Measurements from ENCODE around the gene SYPL1.

DNA sequence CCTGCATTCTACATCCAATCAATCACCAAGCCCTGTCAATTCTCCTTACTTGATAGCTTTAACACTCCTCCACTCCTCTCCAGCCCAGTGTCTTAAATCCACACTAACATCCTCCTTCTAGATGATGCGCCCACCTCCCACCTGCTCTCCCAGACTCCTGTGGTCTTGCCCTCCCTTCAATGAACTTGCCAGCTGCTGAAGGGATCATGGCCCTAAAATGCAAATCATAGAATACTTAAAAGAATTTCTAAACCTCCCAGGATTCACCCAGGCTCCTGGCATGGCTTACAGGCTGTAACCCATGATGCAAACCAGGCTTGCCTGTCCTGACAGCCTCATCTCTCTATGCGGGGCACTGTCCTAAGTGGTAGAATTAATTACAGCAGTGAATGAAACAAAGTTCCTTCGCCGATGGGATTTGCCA, 43.6 kb downstream of the SYPL1 start:
- TF ChIP-seq DPF2 (IDR thresholded peaks at IDR 0.05) = no peak
- no peak for TF ChIP-seq RAD51 (IDR thresholded peaks at IDR 0.05; ENCODE audit: borderline replicate concordance, low read depth)
- no peak for TF ChIP-seq SMC3 (conservative IDR thresholded peaks at IDR 0.05; ENCODE audit: insufficient read depth, low read depth, low read length)
- no peak for TF ChIP-seq FIP1L1 (IDR thresholded peaks at IDR 0.05; ENCODE audit: low read depth, low read length, poor library complexity, severe bottlenecking)
- TF ChIP-seq, protein P1, sequence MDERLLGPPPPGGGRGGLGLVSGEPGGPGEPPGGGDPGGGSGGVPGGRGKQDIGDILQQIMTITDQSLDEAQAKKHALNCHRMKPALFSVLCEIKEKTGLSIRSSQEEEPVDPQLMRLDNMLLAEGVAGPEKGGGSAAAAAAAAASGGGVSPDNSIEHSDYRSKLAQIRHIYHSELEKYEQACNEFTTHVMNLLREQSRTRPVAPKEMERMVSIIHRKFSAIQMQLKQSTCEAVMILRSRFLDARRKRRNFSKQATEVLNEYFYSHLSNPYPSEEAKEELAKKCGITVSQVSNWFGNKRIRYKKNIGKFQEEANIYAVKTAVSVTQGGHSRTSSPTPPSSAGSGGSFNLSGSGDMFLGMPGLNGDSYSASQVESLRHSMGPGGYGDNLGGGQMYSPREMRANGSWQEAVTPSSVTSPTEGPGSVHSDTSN (CRISPR knock-in tag; IDR thresholded peaks at IDR 0.05; ENCODE audit: low read depth) = no peak
- TF ChIP-seq, protein P1 (tag; conservative IDR thresholded peaks at IDR 0.05; ENCODE audit: low read depth) = 0 out of 2 replicates have a peak, but pooled peaks have one; percentile 30
- no peak for TF ChIP-seq EZH2 (IDR thresholded peaks at IDR 0.05; ENCODE audit: borderline replicate concordance, low read depth, low read length)

Measured in K562 (cell line).